ENCODE results near the gene IL1RAP.
A peak's percentile ranks its signal among the peaks of the same experiment; 100 is the strongest.

Gene IL1RAP

GRCh38 chr3:190581041-190581541 is 67.2 kb downstream of the IL1RAP start:
- DNase-seq: no peak

- no peak for DNase-seq
Observed at GRCh38 chr3:190582667-190583066, 68.8 kb downstream of the IL1RAP start.

GRCh38 chr3:190585805-190586630 is 72.1 kb downstream of the IL1RAP start:
- peak; percentile 35 for DNase-seq

GRCh38 chr3:190586631-190587011 is 72.7 kb downstream of the IL1RAP start:
- DNase-seq: peak; percentile 5

GRCh38 chr3:190588570-190588969 is 74.7 kb downstream of the IL1RAP start:
- DNase-seq: no peak

GRCh38 chr3:190589326-190589725 is 75.4 kb downstream of the IL1RAP start:
- DNase-seq: no peak

GRCh38 chr3:190591080-190591479 is 77.2 kb downstream of the IL1RAP start:
- DNase-seq: no peak

- no peak for DNase-seq
Observed at GRCh38 chr3:190593075-190593474, 79.2 kb downstream of the IL1RAP start.

- DNase-seq: no peak
Observed at GRCh38 chr3:190594171-190594570, 80.3 kb downstream of the IL1RAP start.

GRCh38 chr3:190595179-190595795 is 81.4 kb downstream of the IL1RAP start:
- DNase-seq: no peak

GRCh38 chr3:190595807-190596206 is 81.9 kb downstream of the IL1RAP start:
- DNase-seq: no peak

GRCh38 chr3:190596349-190597285 is 82.7 kb downstream of the IL1RAP start:
- no peak for DNase-seq

- DNase-seq: no peak
Observed at GRCh38 chr3:190597291-190597690, 83.4 kb downstream of the IL1RAP start.

GRCh38 chr3:190601622-190602021 is 87.7 kb downstream of the IL1RAP start:
- DNase-seq: no peak

GRCh38 chr3:190605385-190605784 is 91.5 kb downstream of the IL1RAP start:
- DNase-seq: no peak

- no peak for DNase-seq
Observed at GRCh38 chr3:190606596-190606995, 92.7 kb downstream of the IL1RAP start.

- DNase-seq: no peak
Observed at GRCh38 chr3:190607021-190607420, 93.1 kb downstream of the IL1RAP start.

GRCh38 chr3:190608850-190609589 is 95.1 kb downstream of the IL1RAP start:
- DNase-seq: no peak

GRCh38 chr3:190614226-190615059 is 100.6 kb downstream of the IL1RAP start:
- no peak for DNase-seq

GRCh38 chr3:190615060-190615384 is 101.1 kb downstream of the IL1RAP start:
- no peak for DNase-seq

GRCh38 chr3:190615607-190616006 is 101.7 kb downstream of the IL1RAP start:
- no peak for DNase-seq

- DNase-seq: no peak
Observed at GRCh38 chr3:190616637-190617036, 102.8 kb downstream of the IL1RAP start.
